Stimulated activated CD4-positive, alpha-beta T cell treated with anti-CD3 and anti-CD28 coated beads, Interleukin-2, amount 100 ng/mL, for 48 hours (primary cell): ENCODE measurements around the gene ITSN1.
"Not testable (repeated sequence)": the region's sequence is repeated elsewhere in the genome, so short reads cannot be mapped to it uniquely, and the experiment has no call there.

Experiments
- DNase-seq, 2 donors: peaks; one replicate each; pipeline ENCODE4 v3.0.0-alpha.2; 2020

The ITSN1 gene

GRCh38 chr21:33775100-33775828 is 133.0 kb downstream of the ITSN1 start:
- no peak for DNase-seq

GRCh38 chr21:33780631-33781030 is 138.3 kb downstream of the ITSN1 start:
- DNase-seq, result no peak

GRCh38 chr21:33781121-33781520 is 138.8 kb downstream of the ITSN1 start:
- DNase-seq, result no peak

- DNase-seq, result no peak
These were observed 141.1 kb downstream of the ITSN1 start for GRCh38 chr21:33783187-33783979.

- no peak for DNase-seq
These were observed 145.1 kb downstream of the ITSN1 start for GRCh38 chr21:33787431-33787830.

- not testable (repeated sequence) for DNase-seq
These were observed 146.1 kb downstream of the ITSN1 start for GRCh38 chr21:33788438-33788837.

GRCh38 chr21:33789697-33790096 is 147.4 kb downstream of the ITSN1 start:
- no peak for DNase-seq

GRCh38 chr21:33791073-33791472 is 148.8 kb downstream of the ITSN1 start:
- DNase-seq, result no peak

- no peak for DNase-seq
These were observed 152.3 kb downstream of the ITSN1 start for GRCh38 chr21:33794596-33794995.

- no peak for DNase-seq
These were observed 155.3 kb downstream of the ITSN1 start for GRCh38 chr21:33797565-33797964.

GRCh38 chr21:33799378-33800090 is 157.2 kb downstream of the ITSN1 start:
- DNase-seq, result no peak

GRCh38 chr21:33800753-33801423 is 158.6 kb downstream of the ITSN1 start:
- DNase-seq, result no peak

GRCh38 chr21:33801424-33802405 is 159.4 kb downstream of the ITSN1 start:
- DNase-seq, result no peak

GRCh38 chr21:33802481-33802880 is 160.2 kb downstream of the ITSN1 start:
- no peak for DNase-seq

- no peak for DNase-seq
These were observed 166.5 kb downstream of the ITSN1 start for GRCh38 chr21:33808715-33809367.

- DNase-seq, result no peak
These were observed 168.5 kb downstream of the ITSN1 start for GRCh38 chr21:33810766-33811165.

- DNase-seq, result no peak
These were observed 169.1 kb downstream of the ITSN1 start for GRCh38 chr21:33811167-33812010.

- no peak for DNase-seq
These were observed 171.6 kb downstream of the ITSN1 start for GRCh38 chr21:33813832-33814365.

- DNase-seq, result no peak
These were observed 172.9 kb downstream of the ITSN1 start for GRCh38 chr21:33815143-33815707.

- no peak for DNase-seq
These were observed 173.9 kb downstream of the ITSN1 start for GRCh38 chr21:33816174-33816573.
